ENCODE data around the gene ANKRD17.

The ANKRD17 gene

GRCh38 chr4:73103799-73104503, 154.6 kb downstream of the ANKRD17 start:
- no peak for DNase-seq

GRCh38 chr4:73099143-73099542, 159.5 kb downstream of the ANKRD17 start:
- no peak for DNase-seq

GRCh38 chr4:73098713-73099112, 159.9 kb downstream of the ANKRD17 start:
- no peak for DNase-seq

- DNase-seq, result no peak
Measured at GRCh38 chr4:73098016-73098415, 160.6 kb downstream of the ANKRD17 start.

GRCh38 chr4:73092868-73093267, 165.7 kb downstream of the ANKRD17 start:
- DNase-seq, result no peak

GRCh38 chr4:73090738-73091137, 167.9 kb downstream of the ANKRD17 start:
- DNase-seq, result no peak

- no peak for DNase-seq
Measured at GRCh38 chr4:73087871-73088270, 170.7 kb downstream of the ANKRD17 start.

- DNase-seq, result no peak
Measured at GRCh38 chr4:73086095-73086868, 172.3 kb downstream of the ANKRD17 start.

- no peak for DNase-seq
Measured at GRCh38 chr4:73080789-73081188, 177.8 kb downstream of the ANKRD17 start.

GRCh38 chr4:73075832-73076231, 182.8 kb downstream of the ANKRD17 start:
- DNase-seq, result no peak

- no peak for DNase-seq
Measured at GRCh38 chr4:73070074-73070390, 188.6 kb downstream of the ANKRD17 start.

GRCh38 chr4:73069338-73070073, 189.1 kb downstream of the ANKRD17 start, which contains the start of gene COX18:
Gene COX18 (minus strand): TSS chr4:73069716. CDS start chr4:73069649, 67 bp downstream.
- peak; percentile 99 for DNase-seq

GRCh38 chr4:73068491-73069337, 189.9 kb downstream of the ANKRD17 start:
- no peak for DNase-seq

GRCh38 chr4:73067971-73068394, 190.6 kb downstream of the ANKRD17 start:
- no peak for DNase-seq

- DNase-seq, result no peak
Measured at GRCh38 chr4:73066928-73067327, 191.7 kb downstream of the ANKRD17 start.

- no peak for DNase-seq
Measured at GRCh38 chr4:73066445-73066844, 192.2 kb downstream of the ANKRD17 start.

- no peak for DNase-seq
Measured at GRCh38 chr4:73064536-73064935, 194.1 kb downstream of the ANKRD17 start.

GRCh38 chr4:73055241-73055897, 203.2 kb downstream of the ANKRD17 start:
- DNase-seq, result no peak

- DNase-seq, result no peak
Measured at GRCh38 chr4:73053974-73054480, 204.6 kb downstream of the ANKRD17 start.

- no peak for DNase-seq
Measured at GRCh38 chr4:73053076-73053475, 205.5 kb downstream of the ANKRD17 start.

GRCh38 chr4:73051625-73052024, 207.0 kb downstream of the ANKRD17 start:
- no peak for DNase-seq

- no peak for DNase-seq
Measured at GRCh38 chr4:73045879-73046278, 212.7 kb downstream of the ANKRD17 start.
